Activated CD4-positive, CD25-positive, alpha-beta regulatory T cell treated with anti-CD3 and anti-CD28 coated beads, Interleukin-2, amount 50 U/mL, for 16 hours (primary cell): Measurements from ENCODE around the gene EIF2S3.
"Not testable (repeated sequence)": the region's sequence is repeated elsewhere in the genome, so short reads cannot be mapped to it uniquely, and the experiment has no call there.

Experiments
- DNase-seq: peaks from one replicate; pipeline ENCODE4 v3.0.0-alpha.2; 2020; ENCODE audit warnings: low read depth, low spot score

EIF2S3 gene

DNA sequence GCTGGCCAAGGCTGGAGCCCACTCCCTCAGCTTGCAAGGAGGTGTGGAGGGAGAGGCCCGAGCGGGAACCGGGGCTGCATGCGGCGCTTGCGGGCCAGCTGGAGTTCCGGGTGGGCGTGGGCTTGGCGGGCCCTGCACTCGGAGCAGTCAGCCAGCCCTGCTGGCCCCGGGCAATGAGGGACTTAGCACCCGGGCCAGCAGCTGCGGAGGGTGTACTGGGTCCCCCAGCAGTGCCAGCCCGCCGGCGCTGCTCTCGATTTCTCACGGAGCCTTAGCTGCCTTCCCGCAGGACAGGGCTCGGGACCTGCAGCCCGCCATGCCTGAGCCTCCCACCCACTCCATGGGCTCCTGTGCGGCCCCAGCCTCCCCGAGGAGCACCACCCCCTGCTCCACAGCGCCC is 5.1 kb upstream of the EIF2S3 start:
- not testable (repeated sequence) for DNase-seq

DNA sequence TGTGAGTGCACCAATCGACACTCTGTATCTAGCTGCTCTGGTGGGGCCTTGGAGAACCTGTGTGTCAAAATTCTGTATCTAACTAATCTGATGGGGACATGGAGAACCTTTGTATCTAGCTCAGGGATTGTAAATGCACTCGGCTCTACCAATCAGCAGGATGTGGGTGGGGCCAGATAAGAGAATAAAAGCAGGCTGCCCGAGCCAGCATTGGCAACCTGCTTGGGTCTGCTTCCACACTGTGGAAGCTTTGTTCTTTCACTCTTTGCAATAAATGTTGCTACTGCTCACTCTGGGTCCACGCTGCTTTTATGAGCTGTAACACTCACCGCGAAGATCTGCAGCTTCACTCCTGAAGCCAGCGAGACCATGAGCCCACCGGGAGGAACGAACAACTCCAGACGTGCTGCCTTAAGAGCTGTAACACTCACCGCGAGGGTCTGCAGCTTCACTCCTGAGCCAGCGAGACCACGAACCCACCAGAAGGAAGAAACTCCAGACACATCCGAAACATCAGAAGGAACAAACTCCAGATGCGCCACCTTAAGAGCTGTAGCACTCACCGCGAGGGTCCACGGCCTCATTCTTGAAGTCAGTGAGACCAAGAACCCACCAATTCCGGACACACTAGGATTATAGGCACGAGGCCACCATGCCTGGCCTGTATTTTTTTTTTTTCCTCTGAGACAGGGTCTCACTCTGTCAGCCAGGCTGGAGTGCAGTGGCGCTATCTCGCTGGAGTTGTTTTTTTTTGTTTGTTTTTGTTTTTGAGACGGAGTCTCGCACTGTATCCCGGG is 4.0 kb upstream of the EIF2S3 start:
- not testable (repeated sequence) for DNase-seq

DNA sequence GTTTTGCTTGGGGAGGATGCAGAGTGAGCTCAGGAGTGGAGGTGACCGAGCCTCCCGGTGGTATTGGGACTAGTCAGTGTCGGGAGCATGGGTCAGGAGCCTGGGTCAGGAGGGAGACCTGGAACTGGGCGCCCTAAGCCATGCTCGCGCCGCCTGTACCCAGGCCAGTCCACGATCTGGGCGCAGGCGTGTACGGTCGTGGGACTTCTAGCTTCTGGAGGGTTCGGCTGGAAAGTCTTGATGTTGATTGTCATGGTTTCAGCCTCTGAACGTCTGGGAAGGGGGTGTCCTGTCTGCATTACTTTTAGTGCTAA is 244 bp downstream of the EIF2S3 start:
- no peak for DNase-seq

DNA sequence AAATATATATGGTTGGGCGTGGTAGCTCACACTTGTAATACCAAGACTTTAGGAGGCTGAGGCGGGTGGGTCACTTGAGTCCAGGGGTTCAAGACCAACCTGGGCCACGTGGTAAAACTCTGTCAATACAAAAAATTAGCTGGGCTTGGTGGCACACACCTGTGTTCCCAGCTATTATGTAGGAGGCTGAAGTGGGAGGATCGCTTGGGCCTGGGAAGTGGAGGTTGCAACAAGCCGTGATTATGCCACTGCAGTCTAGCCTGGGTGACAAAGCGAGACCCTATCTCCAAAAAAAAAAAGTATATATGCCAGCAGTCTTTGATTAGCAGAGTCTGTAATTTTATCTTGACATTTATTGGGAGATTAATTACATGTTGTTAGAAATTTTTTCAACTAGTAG is 8.7 kb downstream of the EIF2S3 start:
- no peak for DNase-seq

DNA sequence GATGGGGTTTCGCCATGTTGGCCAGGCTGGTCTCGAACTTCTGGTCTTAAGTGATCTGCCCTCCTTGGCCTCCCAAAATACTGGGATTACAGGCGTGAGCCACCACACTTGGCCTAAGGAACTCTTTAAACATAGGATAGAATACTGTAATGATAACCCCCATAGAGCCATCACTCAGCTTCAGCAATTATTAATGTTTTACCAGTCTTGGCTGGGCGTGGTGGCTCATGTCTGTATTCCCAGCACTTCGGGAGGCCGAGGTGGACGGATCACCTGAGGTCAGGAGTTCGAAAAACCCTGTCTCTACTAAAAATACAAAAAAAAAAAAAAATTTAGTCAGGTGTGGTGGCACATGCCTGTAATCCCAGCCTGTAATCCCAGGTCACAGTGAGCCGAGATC is 15.1 kb downstream of the EIF2S3 start:
- DNase-seq = no peak

DNA sequence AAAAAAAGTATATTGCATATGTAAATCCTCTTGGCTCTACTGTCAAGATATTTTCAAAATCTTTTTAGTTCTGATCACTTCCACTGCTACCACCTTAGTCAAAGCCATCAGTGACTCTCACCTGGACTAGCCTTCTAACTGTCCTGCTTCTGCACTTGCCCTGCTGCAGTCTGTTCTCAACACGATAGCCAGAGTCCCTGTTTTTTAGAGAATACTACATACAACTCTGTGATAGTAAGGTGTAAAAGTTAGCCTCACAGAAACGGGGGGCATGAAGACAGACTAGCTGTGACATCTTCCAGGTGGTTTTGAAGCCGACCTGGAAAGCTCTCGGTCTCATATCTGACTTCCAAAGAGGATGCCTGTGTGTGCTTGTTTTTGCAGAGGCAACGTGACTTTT is 24.7 kb downstream of the EIF2S3 start:
- no peak for DNase-seq

DNA sequence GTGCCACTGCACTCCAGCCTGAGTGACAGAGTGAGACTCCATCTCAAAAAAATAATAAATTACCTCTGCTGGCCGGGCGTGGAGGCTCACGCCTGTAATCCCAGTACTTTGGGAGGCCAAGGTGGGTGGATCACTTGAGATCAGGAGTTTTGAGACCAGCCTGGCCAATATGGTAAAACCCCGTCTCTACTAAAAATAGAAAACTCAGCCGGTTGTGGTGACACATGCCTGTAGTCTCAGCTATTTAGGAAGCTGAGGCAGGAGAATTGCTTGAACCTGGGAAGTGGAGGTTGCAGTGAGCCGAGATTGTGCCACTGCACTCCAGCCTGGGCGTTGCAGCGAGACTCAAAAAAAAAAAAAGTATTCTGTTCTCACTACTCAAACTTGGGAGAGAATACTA is 25.5 kb downstream of the EIF2S3 start:
- not testable (repeated sequence) for DNase-seq

DNA sequence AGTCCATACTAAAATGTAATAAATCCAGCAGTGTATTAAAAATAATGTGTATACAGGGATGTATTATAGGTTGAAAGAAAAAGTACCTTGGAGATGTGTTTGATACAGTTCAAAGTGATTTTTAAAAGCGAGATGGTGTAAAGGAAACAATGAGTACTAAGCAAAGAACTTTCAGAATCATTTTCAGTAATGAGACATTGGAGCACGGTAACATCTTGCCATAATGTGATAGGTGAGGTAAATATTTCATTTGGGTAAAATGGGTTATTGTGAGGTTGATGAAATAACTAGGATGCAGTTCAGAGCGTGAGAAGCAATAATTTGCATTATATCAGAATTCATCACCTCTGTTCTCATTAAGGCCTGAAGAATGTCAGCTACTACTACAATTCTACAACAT is 25.9 kb downstream of the EIF2S3 start:
- DNase-seq = no peak

DNA sequence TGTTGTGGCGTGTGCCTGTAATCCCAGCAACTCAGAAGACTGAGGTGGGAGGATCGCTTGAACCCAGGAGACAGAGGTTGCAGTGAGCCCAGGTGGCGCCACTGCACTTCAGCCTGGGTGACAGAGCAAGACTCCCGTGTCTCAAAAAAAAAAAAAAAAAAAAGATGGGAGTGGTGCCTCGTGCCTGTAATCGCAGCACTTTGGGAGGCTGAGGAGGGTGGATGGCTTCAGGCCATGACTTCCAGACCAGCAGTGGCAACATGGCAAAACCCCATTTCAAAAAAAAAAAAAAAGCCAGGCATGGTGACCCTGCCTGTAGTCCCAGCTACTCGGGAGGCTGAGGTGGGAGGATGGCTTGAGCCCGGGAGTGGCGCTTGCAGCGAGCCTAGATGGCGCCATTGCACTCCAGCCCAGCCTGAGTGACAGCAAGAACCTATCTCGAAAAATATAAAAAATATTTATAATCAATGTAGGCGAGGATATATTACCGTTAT is 27.0 kb downstream of the EIF2S3 start:
- DNase-seq = no peak

DNA sequence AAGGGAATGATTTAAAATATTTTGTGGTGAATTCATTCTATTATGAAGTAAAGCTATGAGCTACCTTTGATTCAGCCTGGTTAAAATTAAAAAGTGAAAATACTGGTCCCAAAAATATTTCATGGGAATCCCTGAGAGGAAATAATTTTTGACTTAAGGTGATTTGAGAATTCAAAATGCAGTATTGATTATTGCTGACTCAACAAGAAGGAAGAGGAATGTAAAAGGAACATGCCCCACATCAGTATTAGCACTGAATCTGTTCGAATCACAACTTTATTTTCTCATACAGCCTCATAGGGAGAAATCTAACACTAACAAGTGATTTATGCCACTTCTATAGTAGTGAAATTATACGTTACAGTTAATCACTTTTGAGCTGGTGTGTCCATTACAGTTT is 27.7 kb downstream of the EIF2S3 start:
- no peak for DNase-seq

DNA sequence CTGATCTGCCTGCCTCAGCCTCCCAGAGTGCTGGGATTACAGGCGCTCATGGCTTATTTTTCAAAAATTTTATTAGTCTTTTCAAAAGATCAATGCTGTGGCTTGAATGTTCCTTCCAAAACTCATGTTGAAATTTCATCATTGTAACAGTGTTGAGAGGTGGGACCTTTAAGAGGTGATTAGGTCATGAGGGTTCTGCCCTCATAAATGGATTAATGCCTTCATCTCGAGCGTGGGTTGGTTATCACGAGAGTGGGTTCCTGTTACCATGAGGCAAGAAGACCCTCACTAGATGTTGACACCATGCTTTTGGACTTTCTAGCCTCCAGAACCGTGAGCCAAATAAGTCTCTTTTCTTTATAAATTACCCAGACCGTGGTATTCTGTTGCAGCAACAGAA is 30.3 kb downstream of the EIF2S3 start:
- no peak for DNase-seq

DNA sequence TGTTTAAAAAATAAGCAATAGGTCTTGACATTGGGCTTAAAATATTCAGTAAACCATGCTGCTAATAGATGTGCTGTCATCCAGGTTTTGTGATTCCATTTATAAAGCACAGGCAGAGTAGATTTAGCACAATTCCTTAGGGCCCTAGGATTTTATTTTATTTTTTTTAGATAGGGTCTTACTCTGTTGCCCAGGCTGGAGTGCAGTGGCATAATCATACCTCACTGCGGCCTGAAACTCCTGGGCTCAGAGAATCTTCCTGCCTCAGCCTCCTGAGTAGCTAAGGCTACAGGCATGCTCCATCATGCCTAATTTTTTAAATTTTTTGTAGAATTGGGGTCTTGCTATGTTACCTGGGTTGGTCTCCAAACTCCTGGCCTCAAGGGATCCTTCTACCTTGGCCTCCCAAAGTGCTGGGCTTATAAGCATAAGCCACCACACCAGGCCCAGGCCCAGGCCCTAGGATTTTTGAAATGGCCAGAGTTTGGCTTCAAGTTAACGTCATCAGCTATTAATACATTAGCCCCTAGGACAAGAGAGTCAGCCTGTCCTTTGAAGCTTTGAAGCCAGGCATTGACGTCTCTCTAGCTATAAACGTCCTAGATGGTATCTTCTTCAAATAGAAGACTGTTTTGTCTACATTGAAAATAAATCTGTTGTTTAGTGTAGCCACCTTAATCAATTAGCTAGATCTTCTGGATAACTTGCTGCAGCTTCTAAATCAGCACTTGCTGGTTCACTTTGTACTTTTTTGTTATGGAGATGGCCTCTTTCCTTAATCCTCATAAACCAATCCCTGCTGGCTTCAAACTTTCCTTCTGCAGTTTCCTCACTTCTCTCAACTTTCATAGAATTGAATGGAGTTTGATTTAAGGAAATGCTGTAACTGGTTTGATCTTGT is 35.8 kb downstream of the EIF2S3 start:
- DNase-seq = no peak

DNA sequence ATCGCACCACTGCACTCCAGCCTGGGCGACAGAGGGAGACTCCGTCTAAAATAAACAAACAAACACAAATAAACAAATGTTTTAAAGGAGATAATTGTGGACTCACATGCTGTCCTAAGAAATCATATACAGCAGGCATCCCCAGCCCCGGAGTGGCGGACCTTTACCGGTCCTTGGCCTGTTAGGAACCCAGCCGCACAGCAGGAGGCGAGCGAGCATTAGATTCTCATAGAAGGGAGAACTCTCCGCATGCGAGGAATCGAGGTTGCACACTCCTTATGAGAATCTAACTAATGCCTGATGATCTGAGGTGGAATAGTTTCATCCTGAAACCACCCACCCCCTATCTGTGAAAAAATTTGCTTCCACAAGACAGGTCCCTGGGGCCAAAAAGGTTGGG is 39.0 kb downstream of the EIF2S3 start:
- no peak for DNase-seq

DNA sequence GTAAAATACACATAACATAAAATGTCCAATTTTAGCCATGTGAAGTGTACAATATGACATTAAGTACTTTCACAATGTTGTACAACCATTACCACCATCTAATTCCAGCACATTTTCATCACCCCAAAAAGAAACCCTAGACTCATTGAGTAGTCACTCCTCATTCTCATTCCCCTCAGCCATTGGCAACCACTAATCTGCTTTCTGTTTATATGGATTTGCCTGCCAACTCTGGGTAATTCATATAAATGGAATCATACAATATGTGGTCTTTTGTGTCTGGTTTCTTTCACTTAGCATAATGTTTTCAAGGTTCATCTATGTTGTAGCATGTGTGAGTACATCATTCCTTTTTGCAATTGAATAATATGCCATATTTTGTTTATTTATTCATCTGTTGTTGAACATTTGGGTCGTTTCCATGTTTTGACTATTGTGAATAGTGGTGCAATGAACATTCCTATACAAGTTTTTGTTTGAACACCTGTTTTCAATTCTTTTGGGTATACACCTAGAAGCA is 43.0 kb downstream of the EIF2S3 start:
- DNase-seq = no peak

DNA sequence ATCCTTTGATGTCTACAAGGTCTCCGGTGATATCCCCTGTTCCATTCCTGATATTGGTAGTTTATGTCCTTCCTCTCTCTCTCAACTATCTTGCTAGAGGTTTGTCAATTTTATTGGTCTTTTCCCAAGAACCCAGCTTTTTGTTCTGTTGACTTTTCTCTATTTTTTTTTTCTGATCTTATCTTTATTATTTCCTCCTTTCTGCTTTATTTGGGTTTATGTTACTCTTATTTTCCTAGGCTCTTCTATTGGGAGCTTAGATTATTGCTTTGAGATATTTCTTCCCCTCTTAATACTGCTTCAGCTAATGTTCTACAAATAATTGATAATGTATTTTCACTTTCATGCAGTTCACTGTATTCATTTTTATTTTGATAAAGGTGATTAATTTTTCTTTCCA is 44.2 kb downstream of the EIF2S3 start:
- DNase-seq = no peak

DNA sequence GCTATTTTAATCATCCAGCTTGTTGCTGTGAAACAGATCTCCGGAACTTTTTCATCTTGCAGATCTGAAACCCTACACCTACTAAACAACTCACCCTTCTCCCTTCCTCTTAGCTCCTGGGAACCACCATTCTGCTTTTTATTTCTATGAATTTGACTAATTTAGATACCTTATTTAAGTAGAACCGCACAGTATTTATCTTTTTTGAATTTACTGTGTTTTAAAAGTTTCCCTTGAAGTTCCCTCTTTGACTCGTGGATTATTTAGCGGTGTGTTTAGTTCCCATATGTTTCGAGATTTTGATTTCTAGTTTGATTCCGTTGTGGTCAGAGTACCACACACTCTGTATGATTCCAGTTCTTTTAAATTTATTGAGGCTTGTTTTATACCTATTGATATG is 44.6 kb downstream of the EIF2S3 start:
- DNase-seq = no peak

DNA sequence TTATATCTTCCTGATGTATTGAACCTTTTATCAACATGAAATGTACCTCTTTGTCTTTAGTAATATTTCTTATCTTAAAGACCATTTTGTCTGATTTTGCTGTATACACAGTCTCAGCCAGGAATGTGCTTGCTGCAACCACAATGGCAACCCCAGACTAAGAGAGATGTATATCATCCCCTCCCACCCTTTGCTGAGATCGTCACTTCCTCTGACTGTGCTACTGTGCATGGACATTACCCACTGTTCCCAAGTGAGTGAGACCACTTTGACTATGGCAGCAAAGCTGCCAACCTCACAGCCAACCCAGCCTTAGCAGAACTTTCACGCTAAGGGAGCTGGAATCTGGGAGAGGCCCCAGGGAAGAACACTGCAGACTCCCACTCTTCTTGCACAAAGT is 46.0 kb downstream of the EIF2S3 start:
- DNase-seq = no peak

DNA sequence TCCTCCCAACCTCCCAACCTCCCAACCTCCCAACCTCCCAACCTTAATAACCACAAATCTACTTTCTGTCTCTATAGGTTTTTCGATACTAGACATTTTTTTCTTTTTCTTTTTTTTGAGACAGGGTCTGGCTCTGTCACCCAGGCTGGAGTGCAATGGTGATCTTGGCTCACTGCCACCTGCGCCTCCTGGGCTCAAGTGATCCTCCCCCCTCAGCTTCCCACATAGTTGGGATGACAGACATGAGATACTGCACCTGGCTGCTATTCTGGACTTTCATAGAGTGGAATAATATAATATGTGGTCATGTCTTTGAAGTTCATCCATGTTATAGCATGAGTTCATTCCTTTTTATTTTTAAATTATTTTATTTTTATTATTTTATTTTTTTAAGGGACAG is 55.3 kb downstream of the EIF2S3 start:
- DNase-seq = no peak

DNA sequence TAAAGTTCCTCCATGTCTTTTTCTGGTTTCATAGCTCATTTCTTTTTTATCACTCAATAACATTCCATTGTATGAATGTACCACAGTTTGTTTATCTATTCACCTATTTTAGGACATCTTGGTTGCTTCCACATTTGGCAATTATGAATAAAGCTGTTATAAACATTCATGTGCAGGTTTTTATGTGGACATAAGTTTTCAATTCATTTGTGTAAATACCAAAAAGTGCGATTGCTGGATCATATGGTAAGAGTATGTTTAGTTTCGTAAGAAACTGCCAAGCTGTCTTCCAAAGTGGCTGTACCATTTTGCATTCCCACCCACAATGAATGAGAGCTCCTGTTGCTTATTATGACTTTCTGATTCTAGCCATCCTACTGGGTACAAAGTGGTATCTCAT is 58.4 kb downstream of the EIF2S3 start:
- no peak for DNase-seq

DNA sequence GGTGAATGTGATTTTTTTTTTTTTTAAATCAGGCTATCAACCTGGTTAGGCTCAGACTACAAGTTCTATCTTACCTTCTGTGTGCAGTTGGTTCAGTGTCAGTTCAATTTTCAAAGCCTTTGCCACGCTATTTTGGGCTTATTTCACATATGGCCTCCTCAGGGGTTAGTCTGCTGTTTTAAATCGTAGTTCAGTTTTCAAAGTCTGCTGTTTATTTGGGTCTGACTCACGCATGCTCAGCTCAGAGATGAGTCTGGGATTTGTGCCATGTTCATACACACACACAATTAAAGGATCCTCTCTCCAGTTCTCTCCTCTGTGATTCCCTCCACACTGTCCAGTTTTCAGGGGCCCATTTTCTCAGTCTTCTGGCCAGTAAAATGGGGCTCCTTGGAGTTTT is 62.5 kb downstream of the EIF2S3 start:
- no peak for DNase-seq

DNA sequence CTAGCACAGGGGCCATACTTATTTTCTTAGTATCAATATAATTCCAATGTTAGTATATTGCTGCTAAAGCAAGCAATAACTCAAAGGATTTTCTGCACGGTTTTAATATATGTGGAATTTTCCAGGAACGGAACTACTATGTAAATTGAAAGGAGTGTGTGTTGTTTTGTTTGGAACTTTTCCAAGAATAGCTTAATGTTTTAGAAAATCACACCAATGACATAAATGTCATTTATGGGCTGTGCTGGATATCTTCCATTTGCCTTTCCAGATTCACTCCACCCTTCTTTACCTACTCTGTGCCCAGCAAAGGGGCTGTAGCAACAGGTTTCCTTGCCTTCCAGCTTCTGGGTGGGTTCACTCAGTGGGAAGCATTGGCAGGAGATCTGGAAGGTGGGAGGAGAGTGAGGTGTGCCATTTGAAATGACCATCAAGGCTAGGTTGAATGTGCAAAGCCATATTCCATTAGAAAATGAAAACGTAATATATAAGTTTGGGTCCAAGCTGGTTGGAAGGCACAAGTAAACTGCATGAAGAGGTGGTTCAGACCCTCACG is 69.6 kb downstream of the EIF2S3 start:
- no peak for DNase-seq

DNA sequence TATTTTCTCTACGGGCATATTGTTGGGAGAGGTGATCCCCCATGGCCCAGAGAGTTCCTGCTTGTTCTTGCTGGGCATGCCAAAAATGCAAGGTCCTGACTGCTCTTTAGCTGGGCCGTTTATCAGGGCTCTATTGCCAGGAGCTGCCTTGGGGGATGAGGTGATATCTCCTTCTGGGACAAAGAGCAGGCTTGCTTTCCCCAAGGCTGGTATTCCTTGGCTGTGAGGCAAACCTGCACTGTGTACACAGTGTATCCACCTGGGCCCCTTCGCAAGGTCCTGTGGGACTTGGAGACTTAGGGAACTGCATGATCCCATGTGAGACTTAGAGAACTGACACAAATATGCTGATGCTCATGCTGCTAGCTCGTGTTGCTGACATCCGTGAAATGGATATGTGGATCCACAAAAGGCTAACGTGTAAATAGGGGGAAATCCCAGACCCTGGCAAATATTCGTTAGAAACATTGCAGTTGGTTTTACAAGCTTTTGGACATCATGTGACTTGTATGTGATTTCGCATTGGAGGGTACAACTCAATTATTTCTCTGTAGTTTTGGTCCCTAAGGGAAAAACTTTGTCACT is 70.4 kb downstream of the EIF2S3 start:
- no peak for DNase-seq
